ENCODE results near the gene SLC2A10. TPM values are rescaled to one million over a fixed set of nuclear protein-coding genes. Genes with fewer than 3 reads are reported as not detected.

The SLC2A10 gene
- total and polyA plus RNA-seq, 7 experiments from 2014 or later: 0.05 to 0.17 TPM; not detected in 5

DNA sequence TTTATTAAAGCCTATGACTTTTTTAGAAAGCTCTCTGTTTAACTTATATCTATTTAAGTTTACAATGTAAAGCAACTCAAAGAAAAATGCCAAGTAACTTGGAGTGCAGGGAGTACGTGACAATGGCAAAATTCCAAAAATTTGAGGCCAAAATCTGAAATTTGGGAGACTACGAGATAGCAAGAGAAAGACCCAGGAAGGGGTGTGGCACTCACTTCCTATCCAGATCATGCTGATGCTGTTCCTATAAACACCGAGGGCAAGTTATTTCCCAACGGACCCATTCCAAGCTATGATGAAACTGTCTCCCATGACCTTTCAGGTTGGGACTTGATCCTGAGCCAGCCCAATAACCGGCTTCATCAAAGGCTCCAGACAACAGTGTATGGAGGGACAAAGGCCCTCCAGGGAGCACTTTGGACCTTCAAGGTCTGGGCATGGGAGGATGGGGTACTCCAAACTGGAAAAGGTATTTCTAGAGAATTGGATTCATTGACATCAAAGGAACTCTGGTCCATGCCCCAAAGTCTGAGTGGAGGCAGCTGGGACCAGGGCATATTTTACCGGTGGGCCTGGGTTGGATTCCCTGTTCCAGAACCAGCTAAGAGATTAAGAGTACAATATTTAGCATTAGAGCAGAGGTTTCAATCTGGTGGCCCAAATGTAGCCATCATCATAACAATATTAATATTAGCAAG lies 42.5 kb upstream of the SLC2A10 start:
- no peak overlapping the region for H3K4me3 ChIP-seq (ENCODE audit: low read length)
- Mint-ChIP-seq H3K9me3 (peaks cover 4 to 24% (median 12%) of the 10 kb centered on the region in 11 donors), H3K27me3 (peaks cover 0 to 2% (median 0%) of the 10 kb centered on the region in 5 donors), H3K4me3 (no peak overlapping the region), H3K27ac (no peak overlapping the region), H3K36me3 (peaks cover 0 to 37% (median 21%) of the 10 kb centered on the region in 5 donors), H3K4me1 (no peaks in the 10 kb centered on the region)
- ChIA-PET POLR2A (no interaction called here), CTCF (no interaction called here)
- H3K4me1 ChIP-seq (ENCODE audit: control insufficient read depth in 2 of 2, insufficient read depth in 2 of 2, low read length in 2 of 2): no peaks in the 10 kb centered on the region
- no peaks in the 10 kb centered on the region for H3K27me3 ChIP-seq (ENCODE audit: control insufficient read depth in 2 of 2, insufficient read depth in 2 of 2, low read length in 2 of 2)
- H3K27ac ChIP-seq (ENCODE audit: low read depth, low read length): no peak overlapping the region
- peaks cover 0 to 12% (median 0%) of the 10 kb centered on the region in 3 experiments for H3K9me3 ChIP-seq (ENCODE audit: control insufficient read depth in 2 of 3, low read length in 3 of 3)
- DNase-seq (no peak), ATAC-seq (no peak)
- H3K36me3 ChIP-seq (ENCODE audit: control insufficient read depth in 2 of 3, insufficient read depth in 3 of 3, low read length in 3 of 3): no peaks in the 10 kb centered on the region
- intact Hi-C loops (cut with micrococcal nuclease): no loop called here

DNA sequence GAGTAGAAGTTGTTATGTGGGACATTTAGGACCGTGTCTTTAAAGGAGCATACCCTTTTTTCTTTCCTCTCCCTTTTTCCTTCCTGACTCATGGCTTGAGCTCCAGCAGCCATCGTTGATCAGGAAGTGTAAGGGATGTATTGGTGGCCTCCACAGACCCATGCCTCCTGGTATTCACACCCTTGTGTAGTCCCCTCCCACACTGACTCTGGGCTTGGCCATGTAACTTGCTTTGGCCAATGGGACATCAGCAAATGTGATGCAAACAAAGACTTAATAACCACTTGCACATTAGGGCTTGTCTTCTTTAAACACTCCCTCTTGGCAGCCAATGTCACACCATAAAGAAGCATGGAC lies 39.2 kb upstream of the SLC2A10 start:
- ChIA-PET POLR2A (no interaction called here), CTCF (no interaction called here)
- H3K9me3 Mint-ChIP-seq: peaks cover 4 to 27% (median 12%) of the 10 kb centered on the region in 11 donors
- peaks cover 0 to 38% (median 27%) of the 10 kb centered on the region in 5 donors for H3K36me3 Mint-ChIP-seq
- H3K27ac Mint-ChIP-seq: no peak overlapping the region
- no peak overlapping the region for H3K4me3 ChIP-seq (ENCODE audit: low read length)
- no peak overlapping the region for H3K4me3 Mint-ChIP-seq
- no peaks in the 10 kb centered on the region for H3K36me3 ChIP-seq (ENCODE audit: control insufficient read depth in 2 of 3, insufficient read depth in 3 of 3, low read length in 3 of 3)
- no peaks in the 10 kb centered on the region for H3K27me3 ChIP-seq (ENCODE audit: control insufficient read depth in 2 of 2, insufficient read depth in 2 of 2, low read length in 2 of 2)
- DNase-seq (no peak), ATAC-seq (no peak)
- H3K4me1 ChIP-seq (ENCODE audit: control insufficient read depth in 2 of 2, insufficient read depth in 2 of 2, low read length in 2 of 2): no peaks in the 10 kb centered on the region
- H3K9me3 ChIP-seq (ENCODE audit: control insufficient read depth in 2 of 3, low read length in 3 of 3): peaks cover 0 to 12% (median 0%) of the 10 kb centered on the region in 3 experiments
- H3K27me3 Mint-ChIP-seq: no peaks in the 10 kb centered on the region
- H3K4me1 Mint-ChIP-seq: peaks cover 0 to 5% (median 0%) of the 10 kb centered on the region in 7 donors
- H3K27ac ChIP-seq (ENCODE audit: low read depth, low read length): no peak overlapping the region
- intact Hi-C loops (cut with micrococcal nuclease): no loop called here

DNA sequence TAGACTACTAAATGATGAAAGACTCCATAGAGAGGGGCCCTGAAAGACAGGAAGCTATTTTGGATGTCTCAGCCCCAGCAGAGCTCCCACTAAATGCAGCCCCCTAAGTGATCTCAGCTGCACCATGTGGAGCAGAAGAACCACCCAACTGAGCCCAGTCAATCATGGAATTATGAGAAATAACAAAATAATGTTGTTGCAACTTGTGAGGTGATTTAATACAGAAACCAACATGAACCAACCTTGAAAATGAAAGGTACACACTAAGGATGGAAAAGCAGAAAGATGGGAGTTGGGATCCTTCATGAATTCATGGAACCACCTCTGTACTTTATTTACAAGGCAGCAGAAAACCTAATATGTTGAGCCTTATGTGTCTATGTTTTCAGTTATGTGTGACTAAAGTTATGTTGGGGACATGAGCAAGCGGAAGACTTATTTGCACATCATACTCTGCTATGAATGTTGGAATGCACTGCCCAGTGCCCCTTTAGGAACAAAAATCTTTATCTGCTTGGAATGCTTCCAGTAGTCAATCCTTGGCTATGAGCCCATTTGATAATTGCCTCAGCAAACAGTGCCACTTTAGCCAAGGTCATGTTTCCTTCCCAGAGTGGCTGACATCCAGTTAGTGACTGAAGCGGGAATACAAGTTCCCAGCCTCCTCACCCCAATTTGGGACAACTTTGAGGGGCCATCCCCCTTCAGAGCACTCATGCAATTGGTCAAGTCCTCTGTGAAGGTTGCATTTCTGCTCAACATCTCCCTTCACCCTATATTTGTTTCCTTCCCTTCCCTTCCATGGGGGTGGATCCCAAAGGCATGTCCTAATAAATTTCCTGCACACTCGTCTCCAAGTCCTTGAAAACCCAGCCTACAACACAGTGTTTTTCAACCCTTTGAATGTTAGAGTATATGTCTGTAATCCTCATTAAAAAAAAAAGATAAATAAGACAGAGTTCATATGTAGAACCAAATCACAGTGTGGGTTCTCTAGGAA lies 38.6 kb upstream of the SLC2A10 start:
- H3K27ac Mint-ChIP-seq: no peak overlapping the region
- ATAC-seq (no peak), DNase-seq (no peak)
- peaks cover 0 to 35% (median 26%) of the 10 kb centered on the region in 5 donors for H3K36me3 Mint-ChIP-seq
- no peaks in the 10 kb centered on the region for H3K27me3 Mint-ChIP-seq
- ChIA-PET CTCF (no interaction called here), POLR2A (no interaction called here)
- no peak overlapping the region for H3K27ac ChIP-seq (ENCODE audit: low read depth, low read length)
- intact Hi-C loops (cut with micrococcal nuclease): no loop called here
- H3K9me3 Mint-ChIP-seq: peaks cover 4 to 27% (median 12%) of the 10 kb centered on the region in 11 donors
- H3K36me3 ChIP-seq (ENCODE audit: control insufficient read depth in 2 of 3, insufficient read depth in 3 of 3, low read length in 3 of 3): no peaks in the 10 kb centered on the region
- H3K4me3 Mint-ChIP-seq: no peak overlapping the region
- no peak overlapping the region for H3K4me3 ChIP-seq (ENCODE audit: low read length)
- no peaks in the 10 kb centered on the region for H3K4me1 ChIP-seq (ENCODE audit: control insufficient read depth in 2 of 2, insufficient read depth in 2 of 2, low read length in 2 of 2)
- no peaks in the 10 kb centered on the region for H3K27me3 ChIP-seq (ENCODE audit: control insufficient read depth in 2 of 2, insufficient read depth in 2 of 2, low read length in 2 of 2)
- peaks cover 0 to 12% (median 0%) of the 10 kb centered on the region in 3 experiments for H3K9me3 ChIP-seq (ENCODE audit: control insufficient read depth in 2 of 3, low read length in 3 of 3)
- H3K4me1 Mint-ChIP-seq: peaks cover 0 to 5% (median 0%) of the 10 kb centered on the region in 7 donors

DNA sequence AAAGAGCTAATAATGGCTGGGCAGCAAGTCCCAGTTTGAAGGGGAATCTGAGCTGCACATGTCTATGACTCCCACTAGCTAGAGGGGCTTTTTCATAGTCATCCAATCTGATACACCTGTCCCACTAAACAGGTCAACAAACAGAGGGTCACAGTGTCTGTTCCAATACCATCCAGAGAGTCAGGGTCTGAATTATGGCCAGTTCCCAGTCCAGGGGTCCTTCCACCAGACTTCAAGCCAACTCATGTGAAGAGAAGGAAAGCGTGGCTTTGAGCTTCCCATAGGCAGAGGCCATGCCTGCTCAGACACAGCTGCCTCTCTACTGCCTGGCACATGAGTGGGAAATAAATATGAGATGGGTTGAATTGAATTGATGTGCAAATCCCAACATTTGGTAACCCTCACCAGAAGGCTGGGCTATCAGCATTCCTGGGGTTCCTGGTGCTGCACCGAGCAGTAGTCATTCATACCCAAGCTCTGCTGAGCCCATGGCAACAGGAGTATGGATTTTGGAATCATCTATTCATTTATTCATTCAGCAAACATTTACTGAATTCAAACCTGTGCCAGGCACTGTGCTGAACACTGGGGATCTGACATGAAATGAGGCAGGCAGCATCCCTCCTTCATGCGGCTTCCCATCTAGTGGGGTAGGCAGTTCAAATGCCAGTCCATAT lies 37.4 kb upstream of the SLC2A10 start:
- no peaks in the 10 kb centered on the region for H3K27me3 ChIP-seq (ENCODE audit: control insufficient read depth in 2 of 2, insufficient read depth in 2 of 2, low read length in 2 of 2)
- CTCF ChIA-PET: no interaction called here
- H3K4me3 ChIP-seq (ENCODE audit: low read length): no peak overlapping the region
- no peak overlapping the region for H3K27ac ChIP-seq (ENCODE audit: low read depth, low read length)
- intact Hi-C loops (cut with micrococcal nuclease): no loop called here
- Mint-ChIP-seq H3K9me3 (peaks cover 4 to 27% (median 12%) of the 10 kb centered on the region in 11 donors), H3K27ac (no peak overlapping the region), H3K4me3 (no peak overlapping the region), H3K27me3 (no peaks in the 10 kb centered on the region), H3K4me1 (peaks cover 0 to 5% (median 0%) of the 10 kb centered on the region in 7 donors), H3K36me3 (peaks cover 0 to 33% (median 25%) of the 10 kb centered on the region in 5 donors)
- ATAC-seq (no peak), DNase-seq (no peak)
- H3K9me3 ChIP-seq (ENCODE audit: control insufficient read depth in 2 of 3, low read length in 3 of 3): peaks cover 0 to 12% (median 0%) of the 10 kb centered on the region in 3 experiments
- POLR2A ChIA-PET: no interaction called here
- H3K36me3 ChIP-seq (ENCODE audit: control insufficient read depth in 2 of 3, insufficient read depth in 3 of 3, low read length in 3 of 3): no peaks in the 10 kb centered on the region
- H3K4me1 ChIP-seq (ENCODE audit: control insufficient read depth in 2 of 2, insufficient read depth in 2 of 2, low read length in 2 of 2): no peaks in the 10 kb centered on the region

DNA sequence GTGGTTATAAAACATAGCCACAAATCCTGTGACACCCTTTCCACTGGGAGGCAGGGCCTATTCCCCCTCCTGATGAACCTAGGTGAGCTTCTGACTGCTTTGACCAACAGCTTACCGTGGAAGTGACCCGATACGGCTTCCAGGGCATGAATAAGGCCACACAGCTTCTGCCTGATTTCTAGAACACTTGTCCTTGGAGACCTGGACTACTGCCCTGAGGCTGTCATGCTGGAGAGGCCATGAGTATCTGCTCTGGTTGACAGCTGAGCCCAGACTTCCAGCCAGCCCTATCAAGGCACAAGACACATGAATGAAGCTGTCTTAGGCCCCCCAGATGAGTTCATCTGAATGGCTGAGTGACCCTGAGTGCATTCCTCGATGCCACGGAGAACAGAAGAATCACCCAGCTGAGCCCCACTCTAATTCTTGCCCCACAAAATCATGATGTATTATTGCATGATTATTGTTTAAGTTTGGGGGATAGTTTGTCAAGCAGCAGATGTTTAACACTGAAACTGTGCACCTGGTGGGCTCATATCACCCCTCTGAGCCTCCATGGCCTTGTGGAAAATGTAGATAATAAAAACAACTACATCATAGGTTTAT lies 36.8 kb upstream of the SLC2A10 start:
- no peaks in the 10 kb centered on the region for H3K27me3 ChIP-seq (ENCODE audit: control insufficient read depth in 2 of 2, insufficient read depth in 2 of 2, low read length in 2 of 2)
- ChIA-PET POLR2A (no interaction called here), CTCF (interaction anchor here (1.0 kb wide), 1 partner anchor 10 kb away, joined by 4 read pairs; no protein-coding TSS in a partner anchor)
- Mint-ChIP-seq H3K4me3 (no peak overlapping the region), H3K36me3 (peaks cover 0 to 33% (median 27%) of the 10 kb centered on the region in 5 donors), H3K4me1 (peaks cover 0 to 5% (median 0%) of the 10 kb centered on the region in 7 donors), H3K9me3 (peaks cover 4 to 27% (median 12%) of the 10 kb centered on the region in 11 donors), H3K27me3 (no peaks in the 10 kb centered on the region), H3K27ac (no peak overlapping the region)
- ATAC-seq (no peak), DNase-seq (no peak)
- intact Hi-C loops (cut with micrococcal nuclease): no loop called here
- H3K4me3 ChIP-seq (ENCODE audit: low read length): no peak overlapping the region
- no peak overlapping the region for H3K27ac ChIP-seq (ENCODE audit: low read depth, low read length)
- no peaks in the 10 kb centered on the region for H3K36me3 ChIP-seq (ENCODE audit: control insufficient read depth in 2 of 3, insufficient read depth in 3 of 3, low read length in 3 of 3)
- H3K4me1 ChIP-seq (ENCODE audit: control insufficient read depth in 2 of 2, insufficient read depth in 2 of 2, low read length in 2 of 2): no peaks in the 10 kb centered on the region
- peaks cover 0 to 12% (median 0%) of the 10 kb centered on the region in 3 experiments for H3K9me3 ChIP-seq (ENCODE audit: control insufficient read depth in 2 of 3, low read length in 3 of 3)

Data from naive thymus-derived CD4-positive, alpha-beta T cell (primary cell).